ENCODE data around the gene BNIP2.

BNIP2 gene

GRCh38 chr15:59688782-59689625 is at the start of gene BNIP2:
Gene BNIP2, minus strand, starts transcription at chr15:59689320. Its CDS starts 6,863 bp downstream, at chr15:59682457.
- Mint-ChIP-seq H3K4me3 (peak within 1 kb of the TSS; percentile 94), H3K36me3 (ENCODE audit: low read depth) (peaks cover 21% of the 10 kb centered on the region), H3K27me3 (ENCODE audit: low read depth) (no peaks in the 10 kb centered on the region), H3K9me3 (no peaks in the 10 kb centered on the region), H3K4me1 (ENCODE audit: low read depth) (peaks cover 37% of the 10 kb centered on the region), H3K27ac (peak within 1 kb of the TSS; percentile 93)
- peak; percentile 96 for DNase-seq (ENCODE audit: low spot score)

- H3K36me3 Mint-ChIP-seq (ENCODE audit: low read depth): no peaks in the 10 kb centered on the region
- H3K4me3 Mint-ChIP-seq: no peak overlapping the region
- H3K9me3 Mint-ChIP-seq: peaks cover under 1% of the 10 kb centered on the region
- DNase-seq (ENCODE audit: low spot score): no peak
- no peak overlapping the region for H3K27ac Mint-ChIP-seq
- H3K27me3 Mint-ChIP-seq (ENCODE audit: low read depth): peaks cover 15% of the 10 kb centered on the region
- no peaks in the 10 kb centered on the region for H3K4me1 Mint-ChIP-seq (ENCODE audit: low read depth)
Measured at GRCh38 chr15:59738676-59739075, 49.6 kb upstream of the BNIP2 start.

- no peak for DNase-seq (ENCODE audit: low spot score)
- Mint-ChIP-seq H3K4me3 (no peak overlapping the region), H3K36me3 (ENCODE audit: low read depth) (no peaks in the 10 kb centered on the region), H3K27me3 (ENCODE audit: low read depth) (peaks cover 9% of the 10 kb centered on the region), H3K9me3 (no peaks in the 10 kb centered on the region), H3K27ac (no peak overlapping the region), H3K4me1 (ENCODE audit: low read depth) (no peaks in the 10 kb centered on the region)
Measured at GRCh38 chr15:59736181-59736580, 47.1 kb upstream of the BNIP2 start.

GRCh38 chr15:59725151-59725486 is 36.0 kb upstream of the BNIP2 start:
- Mint-ChIP-seq H3K36me3 (ENCODE audit: low read depth) (no peaks in the 10 kb centered on the region), H3K27ac (no peak overlapping the region), H3K4me1 (ENCODE audit: low read depth) (peaks cover 2% of the 10 kb centered on the region), H3K4me3 (no peak overlapping the region), H3K9me3 (no peaks in the 10 kb centered on the region), H3K27me3 (ENCODE audit: low read depth) (peaks cover 35% of the 10 kb centered on the region)
- DNase-seq (ENCODE audit: low spot score): no peak

- Mint-ChIP-seq H3K4me1 (ENCODE audit: low read depth) (peaks cover 2% of the 10 kb centered on the region), H3K36me3 (ENCODE audit: low read depth) (no peaks in the 10 kb centered on the region), H3K4me3 (no peak overlapping the region), H3K27ac (no peak overlapping the region), H3K27me3 (ENCODE audit: low read depth) (peaks cover 22% of the 10 kb centered on the region), H3K9me3 (no peaks in the 10 kb centered on the region)
- DNase-seq (ENCODE audit: low spot score): no peak
Measured at GRCh38 chr15:59723687-59724346, 34.7 kb upstream of the BNIP2 start.

- no peak for DNase-seq (ENCODE audit: low spot score)
- no peaks in the 10 kb centered on the region for H3K9me3 Mint-ChIP-seq
- no peaks in the 10 kb centered on the region for H3K36me3 Mint-ChIP-seq (ENCODE audit: low read depth)
- peaks cover 2% of the 10 kb centered on the region for H3K4me1 Mint-ChIP-seq (ENCODE audit: low read depth)
- H3K4me3 Mint-ChIP-seq: no peak overlapping the region
- H3K27me3 Mint-ChIP-seq (ENCODE audit: low read depth): peaks cover 17% of the 10 kb centered on the region
- H3K27ac Mint-ChIP-seq: no peak overlapping the region
Measured at GRCh38 chr15:59722476-59722875, 33.4 kb upstream of the BNIP2 start.

GRCh38 chr15:59722037-59722436 is 32.9 kb upstream of the BNIP2 start:
- H3K27ac Mint-ChIP-seq: no peak overlapping the region

GRCh38 chr15:59721411-59721810 is 32.3 kb upstream of the BNIP2 start:
- H3K9me3 Mint-ChIP-seq: no peaks in the 10 kb centered on the region
- no peak overlapping the region for H3K4me3 Mint-ChIP-seq
- no peak overlapping the region for H3K27ac Mint-ChIP-seq
- H3K36me3 Mint-ChIP-seq (ENCODE audit: low read depth): no peaks in the 10 kb centered on the region
- peaks cover 2% of the 10 kb centered on the region for H3K4me1 Mint-ChIP-seq (ENCODE audit: low read depth)
- peaks cover 12% of the 10 kb centered on the region for H3K27me3 Mint-ChIP-seq (ENCODE audit: low read depth)
- no peak for DNase-seq (ENCODE audit: low spot score)

More at GRCh38 chr15:59722037-59722436, 32.9 kb upstream of the BNIP2 start:
- no peaks in the 10 kb centered on the region for H3K9me3 Mint-ChIP-seq
- H3K4me1 Mint-ChIP-seq (ENCODE audit: low read depth): peaks cover 2% of the 10 kb centered on the region
- H3K27me3 Mint-ChIP-seq (ENCODE audit: low read depth): peaks cover 13% of the 10 kb centered on the region
- H3K4me3 Mint-ChIP-seq: no peak overlapping the region
- no peaks in the 10 kb centered on the region for H3K36me3 Mint-ChIP-seq (ENCODE audit: low read depth)
- no peak for DNase-seq (ENCODE audit: low spot score)

- Mint-ChIP-seq H3K9me3 (no peaks in the 10 kb centered on the region), H3K27ac (no peak overlapping the region), H3K36me3 (ENCODE audit: low read depth) (no peaks in the 10 kb centered on the region), H3K27me3 (ENCODE audit: low read depth) (peaks cover 29% of the 10 kb centered on the region), H3K4me1 (ENCODE audit: low read depth) (no peaks in the 10 kb centered on the region), H3K4me3 (no peak overlapping the region)
- no peak for DNase-seq (ENCODE audit: low spot score)
Measured at GRCh38 chr15:59713177-59713576, 24.1 kb upstream of the BNIP2 start.

- Mint-ChIP-seq H3K4me1 (ENCODE audit: low read depth) (no peaks in the 10 kb centered on the region), H3K27me3 (ENCODE audit: low read depth) (peaks cover 34% of the 10 kb centered on the region), H3K4me3 (no peak overlapping the region), H3K27ac (no peak overlapping the region), H3K9me3 (no peaks in the 10 kb centered on the region), H3K36me3 (ENCODE audit: low read depth) (no peaks in the 10 kb centered on the region)
- DNase-seq (ENCODE audit: low spot score): no peak
Measured at GRCh38 chr15:59711451-59712243, 22.5 kb upstream of the BNIP2 start.

GRCh38 chr15:59707619-59708018 is 18.5 kb upstream of the BNIP2 start:
- Mint-ChIP-seq H3K9me3 (no peaks in the 10 kb centered on the region), H3K4me1 (ENCODE audit: low read depth) (no peaks in the 10 kb centered on the region), H3K36me3 (ENCODE audit: low read depth) (no peaks in the 10 kb centered on the region), H3K27ac (no peak overlapping the region), H3K27me3 (ENCODE audit: low read depth) (peaks cover 41% of the 10 kb centered on the region), H3K4me3 (no peak overlapping the region)
- no peak for DNase-seq (ENCODE audit: low spot score)

GRCh38 chr15:59703979-59704796 is 15.1 kb upstream of the BNIP2 start:
- Mint-ChIP-seq H3K36me3 (ENCODE audit: low read depth) (no peaks in the 10 kb centered on the region), H3K4me3 (no peak overlapping the region), H3K9me3 (no peaks in the 10 kb centered on the region), H3K27ac (no peak overlapping the region), H3K4me1 (ENCODE audit: low read depth) (no peaks in the 10 kb centered on the region), H3K27me3 (ENCODE audit: low read depth) (peaks cover 42% of the 10 kb centered on the region)
- DNase-seq (ENCODE audit: low spot score): no peak

GRCh38 chr15:59702351-59702750 is 13.2 kb upstream of the BNIP2 start:
- H3K27me3 Mint-ChIP-seq (ENCODE audit: low read depth): peaks cover 35% of the 10 kb centered on the region
- H3K27ac Mint-ChIP-seq: no peak overlapping the region
- no peak overlapping the region for H3K4me3 Mint-ChIP-seq
- H3K36me3 Mint-ChIP-seq (ENCODE audit: low read depth): no peaks in the 10 kb centered on the region
- H3K4me1 Mint-ChIP-seq (ENCODE audit: low read depth): no peaks in the 10 kb centered on the region
- DNase-seq (ENCODE audit: low spot score): no peak
- H3K9me3 Mint-ChIP-seq: no peaks in the 10 kb centered on the region
